Measurements from ENCODE around the gene ZC2HC1B.

Gene ZC2HC1B

GRCh38 chr6:143949535-143949934, 85.3 kb downstream of the ZC2HC1B start:
- Histone ChIP-seq H3K18ac (ENCODE audit: low read depth in 1 of 2, low read length in 2 of 2) (no peak overlapping the region), H3K4me3 (ENCODE audit: insufficient read depth in 1 of 2, low read depth in 1 of 2, low read length in 2 of 2) (no peak overlapping the region), H3K27ac (ENCODE audit: low read length, poor library complexity, severe bottlenecking) (no peak overlapping the region), H4K8ac (ENCODE audit: low read length) (no peak overlapping the region), H3K4me1 (ENCODE audit: control insufficient read depth, insufficient read depth, low read depth, low read length) (no peaks in the 10 kb centered on the region), H3K9me3 (ENCODE audit: control insufficient read depth, low read length) (no peaks in the 10 kb centered on the region), H3K4me2 (ENCODE audit: low read length, poor library complexity, severe bottlenecking) (no peak overlapping the region), H3K27me3 (ENCODE audit: control insufficient read depth in 1 of 2, insufficient read depth in 1 of 2, low read length in 2 of 2) (no peaks in the 10 kb centered on the region), H2BK12ac (ENCODE audit: low read length in 2 of 2) (no peak overlapping the region), H3K36me3 (ENCODE audit: control insufficient read depth in 1 of 2, insufficient read depth in 2 of 2, low read depth in 1 of 2, low read length in 2 of 2) (peaks cover 19 to 85% of the 10 kb centered on the region in 2 experiments), H3K79me1 (replicated peaks; ENCODE audit: low read length, poor library complexity, severe bottlenecking) (no peaks in the 10 kb centered on the region), H2AK5ac (ENCODE audit: low read length, severe bottlenecking) (no peak overlapping the region), H2AFZ (ENCODE audit: low read depth, low read length) (no peak overlapping the region), H3K14ac (ENCODE audit: low read length in 2 of 2) (no peak overlapping the region), H4K91ac (ENCODE audit: low read length) (no peak overlapping the region), H3K9ac (ENCODE audit: low read length) (no peak overlapping the region), H2BK15ac (ENCODE audit: low read depth, poor library complexity, severe bottlenecking) (no peak overlapping the region), H3K23ac (ENCODE audit: low read length in 2 of 2) (no peak overlapping the region), H3K4ac (ENCODE audit: low read depth in 1 of 2, low read length in 2 of 2) (no peak overlapping the region), H2BK5ac (ENCODE audit: low read depth, low read length, poor library complexity, severe bottlenecking) (no peak overlapping the region), H2BK120ac (ENCODE audit: low read depth, low read length) (no peak overlapping the region)
- DNase-seq = no peak
- no CpG with 5 or more reads among the region's 1 CpG for WGBS

GRCh38 chr6:143949962-143950361, 85.7 kb downstream of the ZC2HC1B start:
- no peak overlapping the region for H2BK5ac ChIP-seq (ENCODE audit: low read depth, low read length, poor library complexity, severe bottlenecking)
- DNase-seq = no peak
- no peak overlapping the region for H3K4me3 ChIP-seq (ENCODE audit: insufficient read depth in 1 of 2, low read depth in 1 of 2, low read length in 2 of 2)
- peaks cover 19 to 81% of the 10 kb centered on the region in 2 experiments for H3K36me3 ChIP-seq (ENCODE audit: control insufficient read depth in 1 of 2, insufficient read depth in 2 of 2, low read depth in 1 of 2, low read length in 2 of 2)
- no peak overlapping the region for H4K91ac ChIP-seq (ENCODE audit: low read length)
- H3K4ac ChIP-seq (ENCODE audit: low read depth in 1 of 2, low read length in 2 of 2) = no peak overlapping the region
- H2BK120ac ChIP-seq (ENCODE audit: low read depth, low read length) = no peak overlapping the region
- H2AFZ ChIP-seq (ENCODE audit: low read depth, low read length) = no peak overlapping the region
- no peaks in the 10 kb centered on the region for H3K27me3 ChIP-seq (ENCODE audit: control insufficient read depth in 1 of 2, insufficient read depth in 1 of 2, low read length in 2 of 2)
- H3K23ac ChIP-seq (ENCODE audit: low read length in 2 of 2) = no peak overlapping the region
- H3K9ac ChIP-seq (ENCODE audit: low read length) = no peak overlapping the region
- no peak overlapping the region for H3K27ac ChIP-seq (ENCODE audit: low read length, poor library complexity, severe bottlenecking)
- no peak overlapping the region for H2BK12ac ChIP-seq (ENCODE audit: low read length in 2 of 2)
- H3K4me1 ChIP-seq (ENCODE audit: control insufficient read depth, insufficient read depth, low read depth, low read length) = no peaks in the 10 kb centered on the region
- no peaks in the 10 kb centered on the region for H3K9me3 ChIP-seq (ENCODE audit: control insufficient read depth, low read length)
- no peak overlapping the region for H3K4me2 ChIP-seq (ENCODE audit: low read length, poor library complexity, severe bottlenecking)
- no peak overlapping the region for H2AK5ac ChIP-seq (ENCODE audit: low read length, severe bottlenecking)
- H3K18ac ChIP-seq (ENCODE audit: low read depth in 1 of 2, low read length in 2 of 2) = no peak overlapping the region
- H3K14ac ChIP-seq (ENCODE audit: low read length in 2 of 2) = no peak overlapping the region
- no peak overlapping the region for H4K8ac ChIP-seq (ENCODE audit: low read length)
- H3K79me1 ChIP-seq (replicated peaks; ENCODE audit: low read length, poor library complexity, severe bottlenecking) = no peaks in the 10 kb centered on the region
- 91% methylated on average over 9 of the region's 9 CpGs for WGBS
- no peak overlapping the region for H2BK15ac ChIP-seq (ENCODE audit: low read depth, poor library complexity, severe bottlenecking)

GRCh38 chr6:143950875-143951274, 86.6 kb downstream of the ZC2HC1B start:
- no peak overlapping the region for H3K18ac ChIP-seq (ENCODE audit: low read depth in 1 of 2, low read length in 2 of 2)
- H3K4me2 ChIP-seq (ENCODE audit: low read length, poor library complexity, severe bottlenecking) = no peak overlapping the region
- no peak for DNase-seq
- no peaks in the 10 kb centered on the region for H3K4me1 ChIP-seq (ENCODE audit: control insufficient read depth, insufficient read depth, low read depth, low read length)
- H3K9ac ChIP-seq (ENCODE audit: low read length) = no peak overlapping the region
- H3K4ac ChIP-seq (ENCODE audit: low read depth in 1 of 2, low read length in 2 of 2) = no peak overlapping the region
- H3K9me3 ChIP-seq (ENCODE audit: control insufficient read depth, low read length) = no peaks in the 10 kb centered on the region
- H2AK5ac ChIP-seq (ENCODE audit: low read length, severe bottlenecking) = no peak overlapping the region
- H2BK12ac ChIP-seq (ENCODE audit: low read length in 2 of 2) = no peak overlapping the region
- no peak overlapping the region for H2BK15ac ChIP-seq (ENCODE audit: low read depth, poor library complexity, severe bottlenecking)
- H3K36me3 ChIP-seq (ENCODE audit: control insufficient read depth in 1 of 2, insufficient read depth in 2 of 2, low read depth in 1 of 2, low read length in 2 of 2) = peaks cover 19 to 80% of the 10 kb centered on the region in 2 experiments
- H3K14ac ChIP-seq (ENCODE audit: low read length in 2 of 2) = no peak overlapping the region
- no peaks in the 10 kb centered on the region for H3K79me1 ChIP-seq (replicated peaks; ENCODE audit: low read length, poor library complexity, severe bottlenecking)
- no peak overlapping the region for H3K4me3 ChIP-seq (ENCODE audit: insufficient read depth in 1 of 2, low read depth in 1 of 2, low read length in 2 of 2)
- H3K27ac ChIP-seq (ENCODE audit: low read length, poor library complexity, severe bottlenecking) = no peak overlapping the region
- H2BK120ac ChIP-seq (ENCODE audit: low read depth, low read length) = no peak overlapping the region
- no peak overlapping the region for H2BK5ac ChIP-seq (ENCODE audit: low read depth, low read length, poor library complexity, severe bottlenecking)
- WGBS = 96% methylated on average over 1 of the region's 3 CpGs
- no peak overlapping the region for H3K23ac ChIP-seq (ENCODE audit: low read length in 2 of 2)
- H4K8ac ChIP-seq (ENCODE audit: low read length) = no peak overlapping the region
- no peak overlapping the region for H4K91ac ChIP-seq (ENCODE audit: low read length)
- no peak overlapping the region for H2AFZ ChIP-seq (ENCODE audit: low read depth, low read length)
- H3K27me3 ChIP-seq (ENCODE audit: control insufficient read depth in 1 of 2, insufficient read depth in 1 of 2, low read length in 2 of 2) = no peaks in the 10 kb centered on the region

GRCh38 chr6:143952060-143952778, 87.9 kb downstream of the ZC2HC1B start:
- H3K36me3 ChIP-seq (ENCODE audit: control insufficient read depth in 1 of 2, insufficient read depth in 2 of 2, low read depth in 1 of 2, low read length in 2 of 2) = peaks cover 16 to 75% of the 10 kb centered on the region in 2 experiments
- no peak overlapping the region for H2AK5ac ChIP-seq (ENCODE audit: low read length, severe bottlenecking)
- H4K91ac ChIP-seq (ENCODE audit: low read length) = no peak overlapping the region
- no peak overlapping the region for H3K4me3 ChIP-seq (ENCODE audit: insufficient read depth in 1 of 2, low read depth in 1 of 2, low read length in 2 of 2)
- no peaks in the 10 kb centered on the region for H3K4me1 ChIP-seq (ENCODE audit: control insufficient read depth, insufficient read depth, low read depth, low read length)
- H2AFZ ChIP-seq (ENCODE audit: low read depth, low read length) = no peak overlapping the region
- H3K9me3 ChIP-seq (ENCODE audit: control insufficient read depth, low read length) = no peaks in the 10 kb centered on the region
- H3K18ac ChIP-seq (ENCODE audit: low read depth in 1 of 2, low read length in 2 of 2) = no peak overlapping the region
- H4K8ac ChIP-seq (ENCODE audit: low read length) = no peak overlapping the region
- DNase-seq = no peak
- no peaks in the 10 kb centered on the region for H3K27me3 ChIP-seq (ENCODE audit: control insufficient read depth in 1 of 2, insufficient read depth in 1 of 2, low read length in 2 of 2)
- no peak overlapping the region for H2BK5ac ChIP-seq (ENCODE audit: low read depth, low read length, poor library complexity, severe bottlenecking)
- no peak overlapping the region for H3K23ac ChIP-seq (ENCODE audit: low read length in 2 of 2)
- no peak overlapping the region for H3K4ac ChIP-seq (ENCODE audit: low read depth in 1 of 2, low read length in 2 of 2)
- H3K27ac ChIP-seq (ENCODE audit: low read length, poor library complexity, severe bottlenecking) = no peak overlapping the region
- H3K79me1 ChIP-seq (replicated peaks; ENCODE audit: low read length, poor library complexity, severe bottlenecking) = no peaks in the 10 kb centered on the region
- H2BK15ac ChIP-seq (ENCODE audit: low read depth, poor library complexity, severe bottlenecking) = no peak overlapping the region
- H3K14ac ChIP-seq (ENCODE audit: low read length in 2 of 2) = no peak overlapping the region
- H2BK120ac ChIP-seq (ENCODE audit: low read depth, low read length) = no peak overlapping the region
- no peak overlapping the region for H2BK12ac ChIP-seq (ENCODE audit: low read length in 2 of 2)
- no peak overlapping the region for H3K9ac ChIP-seq (ENCODE audit: low read length)
- no peak overlapping the region for H3K4me2 ChIP-seq (ENCODE audit: low read length, poor library complexity, severe bottlenecking)
- WGBS = 85% methylated on average over 9 of the region's 9 CpGs

All from mesenchymal stem cell (in vitro differentiated cells and primary cell).